HG03575 (cell line): ENCODE measurements around the gene USP36.
"Not testable (repeated sequence)": the region's sequence is repeated elsewhere in the genome, so short reads cannot be mapped to it uniquely, and the experiment has no call there.

Experiments used
- ATAC-seq: cut with Tn5 transposase; IDR thresholded peaks from one replicate; pipeline ENCODE4 v1.9.1; 2021; ENCODE audit not compliant: unreplicated experiment, insufficient number of reproducible peaks, low FRiP score; ENCODE audit errors: extremely low read depth

The USP36 gene

GRCh38 chr17:78759203-78759968, 81.2 kb downstream of the USP36 start:
- ATAC-seq, result no peak

- ATAC-seq, result no peak
These were observed 87.0 kb downstream of the USP36 start for GRCh38 chr17:78753316-78754250.

GRCh38 chr17:78751447-78752161, 89.0 kb downstream of the USP36 start:
- no peak for ATAC-seq

DNA sequence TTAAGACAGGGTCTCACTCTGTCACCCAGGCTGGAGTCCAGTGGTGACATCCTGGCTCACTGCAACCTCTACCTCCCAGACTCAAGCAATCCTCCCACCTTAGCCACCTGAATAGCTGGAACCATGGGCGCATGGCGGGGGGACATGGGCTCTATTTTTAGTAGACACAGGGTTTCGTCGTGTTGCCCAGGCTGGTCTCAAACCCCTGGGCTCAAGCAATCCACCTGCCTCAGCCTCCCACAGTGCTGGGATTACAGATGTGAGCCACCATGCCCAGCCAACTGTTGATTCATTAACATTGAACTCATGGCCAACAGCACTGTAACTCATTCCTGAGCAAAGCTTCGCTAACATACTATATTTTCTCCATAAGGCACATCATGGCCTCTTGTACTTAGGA, 89.6 kb downstream of the USP36 start:
- not testable (repeated sequence) for ATAC-seq

DNA sequence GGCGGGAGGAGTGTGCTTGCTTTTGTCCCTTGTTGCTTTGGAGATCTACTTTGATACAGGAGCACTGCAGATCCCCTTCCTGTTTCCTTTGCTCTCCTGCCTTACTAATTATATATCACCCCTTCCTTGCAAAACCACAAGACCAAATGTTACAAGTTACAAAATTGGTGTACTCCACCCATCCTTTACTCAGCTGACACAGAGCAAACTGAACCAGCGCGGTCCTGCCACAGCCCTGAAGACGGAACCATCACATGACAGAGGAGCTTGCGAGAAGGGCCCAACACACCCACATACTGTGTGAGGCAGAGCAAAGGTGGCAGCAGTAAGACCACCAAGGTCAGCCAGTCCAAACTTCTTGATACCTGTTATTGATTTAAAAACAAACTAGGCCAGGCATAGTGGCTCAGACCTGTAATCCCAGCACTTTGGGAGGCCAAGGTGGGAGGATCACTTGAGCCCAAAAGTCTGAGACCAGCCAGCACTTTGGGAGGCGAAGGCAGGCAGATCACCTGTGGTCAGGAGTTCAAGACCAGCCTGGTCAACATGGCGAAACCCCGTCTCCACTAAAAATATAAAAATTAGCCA, 91.8 kb downstream of the USP36 start:
- no peak for ATAC-seq

- no peak for ATAC-seq
These were observed 92.4 kb downstream of the USP36 start for GRCh38 chr17:78748048-78748729.

DNA sequence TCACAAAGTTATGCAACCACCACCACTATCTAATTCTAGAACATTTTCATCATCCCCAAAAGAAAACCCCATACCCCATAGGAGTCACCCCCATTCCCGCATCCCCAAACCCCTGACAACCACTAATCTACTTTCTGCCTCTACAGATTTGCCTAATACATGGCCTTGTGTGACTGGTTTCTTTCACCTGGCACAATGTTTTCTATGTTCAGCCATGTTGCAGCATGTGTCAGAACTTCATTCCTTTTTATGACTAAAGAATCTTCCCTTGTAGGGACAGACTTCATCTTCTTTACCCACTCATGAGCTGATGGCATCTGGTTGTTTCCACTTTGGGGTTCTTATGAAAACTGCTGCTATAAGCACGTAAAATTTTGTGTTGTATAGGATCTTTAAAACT, 93.1 kb downstream of the USP36 start:
- ATAC-seq, result no peak

GRCh38 chr17:78746949-78747269, 93.7 kb downstream of the USP36 start:
- ATAC-seq, result no peak

DNA sequence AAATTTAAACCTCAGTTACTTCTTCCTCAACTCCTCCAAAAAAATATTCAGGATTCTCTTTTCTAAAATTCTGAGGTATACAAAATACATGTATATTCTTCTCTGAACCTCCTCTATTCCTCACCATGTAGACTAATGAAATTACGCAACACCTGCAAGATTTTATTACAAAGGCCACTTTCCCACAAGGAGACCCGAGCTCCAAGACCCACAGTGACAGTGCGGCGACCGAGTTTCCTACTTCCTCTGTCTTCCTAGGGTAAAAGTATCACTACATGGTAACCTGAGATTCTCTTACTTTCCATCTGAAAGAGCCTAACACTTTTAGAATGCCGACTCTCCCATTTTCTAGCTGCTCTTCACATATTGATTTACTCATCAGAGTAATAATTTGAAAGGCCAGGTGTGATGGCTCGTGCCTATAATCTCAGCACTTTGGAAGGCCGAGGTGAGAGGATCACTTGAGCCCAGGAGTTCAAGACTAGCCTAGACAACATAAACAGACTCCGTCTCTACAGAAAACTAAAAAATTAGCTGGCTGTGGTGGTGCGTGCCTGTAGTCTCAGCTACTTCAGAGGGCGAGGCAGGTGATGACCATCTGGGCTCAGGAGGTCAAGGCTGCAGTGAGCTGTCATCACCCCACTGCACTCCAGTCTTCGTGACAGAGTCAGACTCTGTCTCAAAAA, 94.2 kb downstream of the USP36 start:
- ATAC-seq, result no peak
